GM13977 (cell line): Measurements from ENCODE around the gene SLCO2A1.

Source experiments
- DNase-seq: peaks from one replicate; pipeline ENCODE4 v3.0.0; 2012; ENCODE audit warnings: low spot score
- CTCF ChIP-seq: IDR thresholded peaks from 2 replicates; pipeline ENCODE4 v1.5.1; 2012; ENCODE audit warnings: mild to moderate bottlenecking, control low read depth; ENCODE audit not compliant: insufficient read depth; ENCODE audit errors: extremely low read depth, missing control alignments
- in situ Hi-C: fragments of 300-500 bp; cut with MboI; formaldehyde crosslinking; loops from one replicate; pipeline ENCODE4 v1.12.0; 2022; ENCODE audit warnings: low sequenced_read_pairs, low pct_unique_long_range_greater_than_20kb, mixed read lengths, inconsistent platforms; ENCODE audit not compliant: unreplicated experiment

The SLCO2A1 gene

GRCh38 chr3:134067531-134068161 is 37.9 kb upstream of the SLCO2A1 start:
- DNase-seq, result no peak
- TF ChIP-seq CTCF, result no peak
- in situ Hi-C loops, result no loop called here

GRCh38 chr3:134066651-134067530 is 37.2 kb upstream of the SLCO2A1 start:
- in situ Hi-C loops, result no loop called here
- TF ChIP-seq CTCF, result no peak
- DNase-seq, result no peak

- no peak for TF ChIP-seq CTCF
- no peak for DNase-seq
- in situ Hi-C loops, result no loop called here
Measured at GRCh38 chr3:134066158-134066541, 36.4 kb upstream of the SLCO2A1 start.

- DNase-seq, result no peak
- TF ChIP-seq CTCF, result no peak
- in situ Hi-C loops, result no loop called here
Measured at GRCh38 chr3:134065252-134066157, 35.8 kb upstream of the SLCO2A1 start.

- TF ChIP-seq CTCF, result no peak
Measured at GRCh38 chr3:134064081-134064480, 34.4 kb upstream of the SLCO2A1 start.

GRCh38 chr3:134061401-134061800 is 31.7 kb upstream of the SLCO2A1 start:
- DNase-seq, result no peak
- in situ Hi-C loops, result no loop called here
- TF ChIP-seq CTCF, result no peak

More at GRCh38 chr3:134064081-134064480, 34.4 kb upstream of the SLCO2A1 start:
- in situ Hi-C loops, result no loop called here
- DNase-seq, result no peak
